Renal pelvis (tissue), 4 donors: ENCODE data around the gene RSL1D1. TPM values are rescaled to one million over a fixed set of nuclear protein-coding genes. Genes with fewer than 3 reads are reported as not detected.
"Not testable (repeated sequence)": the region's sequence is repeated elsewhere in the genome, so short reads cannot be mapped to it uniquely, and the experiment has no call there.

Experiments
- DNase-seq: peaks from one replicate; pipeline ENCODE4 v3.0.0-alpha.2; 2013
- polyA plus RNA-seq, 3 donors: library from polyadenylated mRNA; unstranded; fragments of 120-200 nt; gene quantifications; one replicate each; pipeline ENCODE4 v1.2.1, GENCODE V29; 2013; ENCODE audit not compliant: insufficient read length in 3 of 3

RSL1D1 gene
- polyA plus RNA-seq, 3 donors = 197 to 233 (median 207) TPM

DNA sequence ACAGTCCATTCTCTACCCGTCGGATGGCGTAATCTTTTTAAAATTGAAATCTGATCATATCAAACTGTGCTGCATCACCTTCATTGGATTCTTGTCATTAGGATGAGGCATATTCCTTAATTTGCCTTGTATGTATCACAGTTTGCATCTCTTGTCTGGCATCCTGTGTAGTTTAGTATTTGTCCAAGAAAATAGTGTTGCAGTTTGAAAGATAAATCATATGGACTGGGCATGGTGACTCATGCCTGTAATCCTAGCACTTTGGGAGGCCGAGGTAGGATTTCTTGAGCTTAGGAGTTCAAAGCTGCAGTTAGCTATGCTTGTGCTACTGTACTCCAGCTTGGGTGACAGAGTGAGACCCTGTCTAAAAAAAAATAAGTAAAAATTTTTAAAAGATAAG lies 5.8 kb upstream of the RSL1D1 start:
- DNase-seq = no peak

DNA sequence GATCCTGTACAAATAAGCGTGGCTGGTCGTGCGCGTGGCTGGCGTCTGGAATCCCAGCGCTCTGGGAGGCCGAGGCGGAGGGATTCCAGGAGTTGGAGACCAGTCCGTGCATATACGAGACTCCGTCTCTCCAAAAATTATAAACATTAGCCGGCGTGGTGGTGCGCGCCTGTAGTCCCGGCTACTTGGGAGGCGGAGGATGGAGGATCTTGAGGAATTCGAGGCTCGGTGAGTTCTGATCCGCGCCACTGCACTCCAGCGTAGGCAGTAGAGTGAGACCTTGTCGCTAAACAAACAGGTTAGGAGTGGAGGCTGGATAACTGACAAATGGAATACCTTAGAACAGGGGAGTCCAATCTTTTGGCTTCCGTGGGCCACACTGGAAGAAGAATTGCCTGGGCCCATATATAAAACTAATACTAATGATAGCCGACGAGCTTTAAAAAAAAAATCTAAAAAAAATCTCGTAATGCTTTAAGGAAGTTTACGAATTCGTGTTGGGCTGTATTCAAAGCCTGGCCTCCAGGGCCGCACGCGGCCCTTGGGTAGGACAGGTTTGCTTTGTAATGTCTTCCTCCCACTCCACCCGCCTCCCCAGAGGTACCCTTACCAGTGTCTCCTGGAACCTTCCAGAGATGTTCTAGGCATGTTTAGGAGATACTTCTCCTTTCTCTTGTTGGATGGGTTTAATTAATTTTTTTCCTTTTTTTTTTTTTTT lies 909 bp upstream of the RSL1D1 start:
- peak; percentile 24 for DNase-seq

DNA sequence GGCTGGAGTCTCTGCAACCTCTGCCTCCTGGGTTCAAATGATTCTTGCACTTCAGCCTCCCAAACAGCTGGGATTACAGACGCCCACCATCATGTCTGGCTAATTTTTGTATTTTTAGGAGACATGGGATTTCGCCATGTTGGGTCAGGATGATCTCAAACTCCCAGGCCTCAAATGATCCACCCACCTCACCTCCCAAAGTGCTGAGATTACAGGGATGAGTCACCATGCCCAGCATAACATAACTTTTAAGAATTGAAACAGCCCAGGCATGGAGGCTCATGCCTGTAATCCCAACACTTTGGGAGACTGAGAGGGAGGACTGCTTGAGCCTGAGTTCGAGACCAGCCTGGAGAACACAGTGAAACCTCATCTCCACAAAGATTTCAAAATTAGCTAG lies 2.5 kb downstream of the RSL1D1 start:
- no peak for DNase-seq

- DNase-seq = no peak
Measured at GRCh38 chr16:11844499-11844898, 6.8 kb downstream of the RSL1D1 start.

DNA sequence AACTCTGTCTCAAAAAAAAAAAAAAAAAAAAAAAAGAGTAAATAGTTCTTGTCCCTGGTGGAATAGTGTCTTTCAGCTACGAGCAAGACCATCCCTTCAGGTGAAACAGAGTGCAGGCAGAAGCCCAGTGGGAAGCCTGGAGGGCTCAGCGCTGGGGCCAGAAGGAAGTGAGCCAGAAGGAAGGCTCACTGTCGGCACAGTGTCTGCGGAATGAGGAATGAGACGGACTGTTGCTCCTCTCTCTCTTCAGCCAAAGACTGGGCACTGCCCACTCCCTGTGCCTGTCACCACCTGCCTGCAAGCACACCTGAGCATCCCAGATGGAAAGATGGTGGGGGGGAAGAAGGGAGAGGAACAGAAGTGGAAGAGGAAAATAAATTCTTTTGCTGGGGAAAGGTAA lies 7.5 kb downstream of the RSL1D1 start:
- no peak for DNase-seq

DNA sequence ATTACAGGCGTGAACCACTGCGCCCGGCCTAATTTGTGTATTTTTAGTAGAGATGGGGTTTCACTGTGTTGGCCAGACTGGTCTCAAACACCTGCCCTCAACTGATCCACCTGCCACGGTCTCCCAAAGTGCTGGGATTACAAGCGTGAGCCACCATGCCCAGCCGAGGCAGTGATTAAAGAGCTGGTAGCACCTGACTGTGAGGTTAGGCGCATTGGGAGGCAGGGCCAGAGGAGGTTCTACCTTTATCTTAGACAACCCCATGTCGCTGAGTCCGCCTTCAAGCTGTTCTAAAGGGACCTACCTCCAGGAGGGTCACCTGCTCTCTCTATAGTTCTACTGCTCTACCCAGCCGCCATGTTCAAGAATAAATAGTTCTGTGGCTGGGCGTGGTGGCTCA lies 8.1 kb downstream of the RSL1D1 start:
- no peak for DNase-seq

GRCh38 chr16:11841026-11841425 lies 10.3 kb downstream of the RSL1D1 start:
- DNase-seq = no peak

DNA sequence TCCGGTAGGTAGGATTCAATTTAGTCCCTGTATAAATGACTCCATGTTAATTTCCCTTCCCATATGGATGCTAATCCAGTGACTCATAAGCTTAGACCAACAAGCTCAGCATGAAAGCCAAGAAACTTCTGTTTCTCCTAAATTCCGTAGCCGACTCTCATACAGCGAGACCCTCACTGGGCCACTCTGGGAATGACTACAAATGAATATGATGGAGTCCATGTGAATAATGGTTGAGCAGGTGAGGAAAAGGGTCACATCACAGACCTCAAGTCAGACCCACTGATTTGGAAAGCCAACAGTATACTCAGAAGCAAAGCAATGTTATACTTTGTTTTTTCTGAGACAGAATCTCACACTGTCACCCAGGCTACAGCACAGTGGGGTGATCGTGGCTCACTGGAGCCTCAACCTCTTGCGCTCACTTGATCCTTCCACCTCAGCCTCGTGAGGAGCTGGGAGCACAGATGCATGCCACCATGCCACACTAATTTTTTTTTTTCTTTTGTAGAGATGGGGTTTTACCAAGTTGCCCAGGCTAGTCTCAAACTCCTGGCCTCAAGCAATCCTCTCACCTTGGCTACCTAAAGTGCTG lies 14.6 kb downstream of the RSL1D1 start:
- DNase-seq = no peak

- DNase-seq = no peak
Measured at GRCh38 chr16:11835891-11836649, 15.3 kb downstream of the RSL1D1 start.

GRCh38 chr16:11835309-11835708 lies 16.0 kb downstream of the RSL1D1 start:
- no peak for DNase-seq

DNA sequence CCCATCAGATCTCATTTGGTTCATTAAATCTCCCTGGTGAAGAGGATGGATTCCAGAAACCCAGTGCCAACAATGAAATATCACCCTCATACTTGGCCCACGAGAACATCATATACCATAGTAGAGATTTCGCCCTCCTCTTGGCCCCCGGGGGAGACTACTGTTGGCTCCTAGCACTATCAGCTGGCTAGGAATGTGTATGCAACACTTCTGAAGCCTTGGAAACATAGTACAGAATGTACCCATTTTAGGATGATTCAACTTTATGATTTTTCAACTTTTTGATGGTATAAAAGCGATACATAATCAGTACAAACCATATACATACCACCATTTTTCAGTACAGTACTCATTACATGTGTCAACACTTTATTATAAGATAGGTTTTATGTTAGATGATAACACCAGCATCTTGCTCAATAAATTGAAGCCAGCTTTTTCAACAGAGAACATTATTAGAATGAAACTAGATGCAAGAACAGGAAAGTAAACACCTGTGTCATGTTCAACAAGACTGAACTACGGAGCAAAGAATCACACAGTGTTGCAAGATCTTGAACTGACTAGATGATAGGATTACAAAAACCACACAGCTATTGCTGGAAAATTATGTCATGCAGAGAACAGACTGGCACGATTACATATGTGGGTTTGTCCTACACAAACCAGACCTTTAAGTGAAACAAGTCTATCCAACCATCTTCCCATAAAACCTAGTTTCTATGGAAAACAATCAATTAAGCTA lies 17.2 kb downstream of the RSL1D1 start:
- no peak for DNase-seq

DNA sequence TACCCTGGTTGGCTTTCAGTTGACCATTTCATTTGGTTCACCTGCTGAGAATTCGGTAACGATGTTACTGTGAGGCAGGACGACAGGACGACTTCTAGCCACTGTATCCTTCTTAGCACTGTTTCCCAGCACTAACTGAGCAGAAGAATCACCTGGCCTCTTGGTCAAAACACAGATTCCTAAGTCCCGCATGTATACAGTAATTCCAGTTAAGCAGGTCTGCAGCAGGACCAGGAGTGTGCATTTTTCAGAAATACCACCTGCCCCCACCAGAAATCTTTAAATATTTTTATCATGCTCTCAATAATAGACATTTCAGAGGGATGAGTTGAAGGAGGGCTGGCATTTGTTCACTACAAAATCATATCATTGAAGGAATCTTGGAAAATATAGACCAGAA lies 22.6 kb downstream of the RSL1D1 start:
- DNase-seq = no peak

GRCh38 chr16:11825520-11826165 lies 25.7 kb downstream of the RSL1D1 start:
- DNase-seq = not testable (repeated sequence)

DNA sequence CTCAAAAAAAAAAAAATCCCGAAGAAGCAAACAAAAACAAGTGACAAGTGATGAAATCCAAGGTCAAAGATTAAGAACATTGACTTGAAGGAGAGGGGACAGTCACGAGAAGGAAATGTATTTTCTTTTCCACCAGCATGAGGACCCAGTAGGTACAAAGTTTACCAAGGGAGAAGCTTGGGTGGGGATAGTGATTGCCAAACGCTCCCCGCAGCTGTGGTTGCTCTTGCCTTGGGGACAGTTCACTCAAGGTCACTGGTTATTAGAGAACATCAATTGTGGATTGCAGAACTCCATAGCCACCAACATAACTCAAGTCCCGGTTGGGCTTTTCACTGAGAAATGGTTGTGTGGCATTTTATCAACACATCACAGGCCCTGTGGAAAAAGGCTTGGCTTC lies 27.0 kb downstream of the RSL1D1 start:
- DNase-seq = no peak

DNA sequence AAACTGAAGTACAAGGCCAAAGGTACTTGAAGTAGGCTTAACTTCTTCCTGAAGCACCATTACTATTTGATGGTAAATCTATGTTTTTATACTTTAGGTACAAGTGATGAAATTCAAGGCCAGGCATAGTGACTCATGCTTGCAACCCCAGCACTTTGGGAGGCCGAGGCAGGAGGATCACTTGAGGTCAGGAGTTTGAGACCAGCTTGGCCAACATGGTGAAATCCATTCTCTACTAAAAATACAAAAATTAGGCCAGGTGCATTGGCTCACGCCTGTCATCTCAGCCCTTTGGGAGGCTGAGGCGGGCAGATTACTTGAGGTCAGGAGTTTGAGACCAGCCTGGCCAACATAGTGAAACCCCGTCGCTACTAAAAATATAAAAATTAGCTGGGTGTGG lies 27.7 kb downstream of the RSL1D1 start:
- DNase-seq = not testable (repeated sequence)

DNA sequence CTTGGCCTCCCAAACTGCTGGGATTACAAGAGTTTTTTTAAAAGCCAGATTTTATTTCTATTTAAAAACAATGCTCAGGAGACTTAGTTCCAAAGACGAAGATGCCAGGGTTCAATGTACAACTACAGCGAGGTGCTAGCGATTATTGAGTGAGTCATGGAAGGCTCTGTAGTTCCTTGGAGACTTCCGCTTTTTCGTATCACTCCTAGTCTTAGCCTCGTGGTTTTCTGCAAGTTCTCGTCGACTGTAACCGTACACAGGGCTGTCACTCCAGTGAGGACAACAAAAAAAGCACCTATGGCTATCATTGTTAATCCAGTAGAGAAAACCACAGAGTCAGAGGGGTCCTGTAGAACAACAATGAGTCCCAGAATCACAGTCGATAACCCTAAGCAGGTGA lies 31.5 kb downstream of the RSL1D1 start:
- DNase-seq = no peak

DNA sequence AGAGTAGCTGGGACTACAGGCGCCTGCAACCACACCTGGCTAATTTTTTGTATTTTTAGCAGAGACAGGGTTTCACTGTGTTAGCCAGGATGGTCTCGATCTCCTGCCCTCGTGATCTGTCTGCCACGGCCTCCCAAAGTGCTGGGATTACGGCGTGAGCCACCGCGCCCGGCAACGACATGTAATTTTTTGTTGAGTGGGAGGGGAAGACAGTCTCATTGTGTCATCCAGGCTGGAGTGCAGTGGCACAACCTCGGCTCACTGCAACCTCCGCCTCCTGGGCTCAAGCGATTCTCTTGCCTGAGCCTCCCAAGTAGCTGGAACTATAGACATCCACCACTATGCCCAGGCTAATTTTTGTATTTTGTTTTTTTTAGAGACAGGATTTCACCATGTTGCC lies 32.4 kb downstream of the RSL1D1 start:
- DNase-seq = not testable (repeated sequence)

GRCh38 chr16:11816123-11816522 lies 35.2 kb downstream of the RSL1D1 start:
- DNase-seq = no peak

GRCh38 chr16:11814800-11815199 lies 36.5 kb downstream of the RSL1D1 start:
- DNase-seq = not testable (repeated sequence)

DNA sequence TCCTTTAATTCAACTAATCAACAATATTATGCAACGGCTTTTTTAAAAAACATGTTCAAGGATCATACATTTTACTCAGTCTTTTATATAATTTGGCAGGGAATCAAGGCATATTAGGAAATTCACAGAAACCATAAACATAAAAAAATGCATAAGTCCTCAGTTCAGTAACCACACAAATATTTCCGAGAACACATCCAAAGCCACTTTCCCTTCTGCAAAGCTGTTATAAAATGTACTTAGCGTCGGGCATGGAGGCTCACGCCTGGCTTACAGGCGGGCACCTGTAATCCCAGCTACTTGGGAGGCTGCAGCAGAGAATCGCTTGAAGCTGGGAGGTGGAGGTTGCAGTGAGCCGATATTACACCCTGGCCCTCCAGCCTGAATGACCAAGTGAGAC lies 44.6 kb downstream of the RSL1D1 start:
- DNase-seq = no peak

- no peak for DNase-seq
Measured at GRCh38 chr16:11805556-11805955, 45.8 kb downstream of the RSL1D1 start.

GRCh38 chr16:11801481-11802021 lies 49.8 kb downstream of the RSL1D1 start:
- DNase-seq = no peak
